Brain microvascular endothelial cell (primary cell): Measurements from ENCODE around the gene DENND4A.
"Not testable (repeated sequence)": the region's sequence is repeated elsewhere in the genome, so short reads cannot be mapped to it uniquely, and the experiment has no call there.

Experiments
- DNase-seq: peaks from one replicate; pipeline ENCODE4 v3.0.0-alpha.2; 2020
- H3K27ac ChIP-seq: fragments of 250-450 bp; sonication (Bioruptor Pico); 2 replicates; pipeline ENCODE4 v1.5.1; 2020; ENCODE audit warnings: mild to moderate bottlenecking, moderate library complexity
- H3K27me3 ChIP-seq: fragments of 250-450 bp; sonication (Bioruptor Pico); replicated peaks from 2 replicates; pipeline ENCODE4 v1.5.1; 2020; ENCODE audit warnings: mild to moderate bottlenecking
- H3K36me3 ChIP-seq: fragments of 250-450 bp; sonication (Bioruptor Pico); replicated peaks from 2 replicates; pipeline ENCODE4 v1.5.1; 2020; ENCODE audit warnings: mild to moderate bottlenecking
- H3K4me3 ChIP-seq: 2 replicates; pipeline ENCODE4 v1.5.1; 2011; ENCODE audit warnings: low read depth, mild to moderate bottlenecking, control low read depth, low read length, moderate library complexity
- in situ Hi-C: cut with HindIII; loops from 2 replicates; pipeline ENCODE4 v1.10.0; 2017; ENCODE audit warnings: low sequenced_read_pairs, low pct_ligation_motif_present
- TF ChIP-seq, protein P1 (sequence below): IDR thresholded peaks from 2 replicates; pipeline ENCODE4 v1.5.1; 2011; ENCODE audit warnings: low read depth, mild to moderate bottlenecking, moderate library complexity, low read length, control low read depth, inconsistent platforms; ENCODE audit errors: missing control alignments

The DENND4A gene

DNA sequence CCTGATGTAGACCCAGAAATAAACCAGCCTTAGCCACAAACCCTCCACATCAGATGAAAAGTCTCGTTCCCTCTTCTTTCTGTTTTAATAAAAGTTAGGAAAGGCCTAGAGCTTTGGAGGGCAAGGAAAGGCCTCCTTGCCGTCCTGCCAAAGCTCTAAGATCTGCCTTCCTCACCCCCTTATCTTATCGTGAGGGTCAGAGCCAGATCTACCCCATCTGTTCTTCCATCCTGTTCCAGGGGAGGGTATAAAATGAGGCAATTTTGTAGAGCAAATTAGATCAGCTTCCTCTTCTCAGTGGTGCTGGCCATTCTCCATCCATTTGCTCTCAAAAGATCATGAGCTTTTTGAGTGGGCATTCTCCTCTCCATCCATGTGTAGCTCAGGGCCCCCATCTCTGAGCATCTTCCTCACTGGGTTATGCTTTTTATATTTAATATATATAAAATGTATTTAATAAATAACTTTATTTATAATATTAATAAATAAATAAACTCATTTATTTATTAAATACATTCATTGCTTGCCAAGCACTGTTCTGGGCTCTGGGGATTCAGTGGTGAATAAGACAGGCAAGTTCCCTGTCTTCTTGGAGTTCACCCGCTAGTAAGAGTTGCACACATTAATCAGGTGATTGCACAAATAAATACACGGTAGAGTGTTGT, 172.3 kb downstream of the DENND4A start:
- H3K27ac ChIP-seq: no peak overlapping the region

DNA sequence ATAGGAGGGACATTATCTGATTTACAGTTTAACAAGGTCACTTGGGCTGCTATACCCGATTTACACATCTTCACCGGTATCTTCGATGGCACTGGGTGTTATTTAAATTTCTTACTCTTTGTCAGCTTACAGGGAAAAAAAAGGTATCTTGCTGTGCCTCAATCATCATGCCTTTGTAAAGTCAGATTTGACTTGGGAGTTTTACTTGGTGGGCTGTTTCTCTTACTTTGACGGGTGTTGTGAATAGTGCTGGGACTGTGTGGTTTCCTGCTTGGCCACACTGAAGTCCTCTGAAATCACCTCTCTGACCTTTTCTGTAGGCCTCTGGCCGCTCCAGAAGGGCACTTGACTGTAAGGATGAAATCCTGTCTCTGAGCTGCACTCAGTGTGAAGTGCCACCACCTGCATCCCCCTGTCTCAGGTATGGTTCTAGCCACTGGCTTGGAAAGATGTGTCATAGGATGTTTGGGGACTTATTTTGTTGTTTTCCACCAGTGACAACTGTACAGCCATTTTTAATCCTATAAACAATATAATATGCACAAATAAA, 173.5 kb downstream of the DENND4A start:
- TF ChIP-seq, protein P1, sequence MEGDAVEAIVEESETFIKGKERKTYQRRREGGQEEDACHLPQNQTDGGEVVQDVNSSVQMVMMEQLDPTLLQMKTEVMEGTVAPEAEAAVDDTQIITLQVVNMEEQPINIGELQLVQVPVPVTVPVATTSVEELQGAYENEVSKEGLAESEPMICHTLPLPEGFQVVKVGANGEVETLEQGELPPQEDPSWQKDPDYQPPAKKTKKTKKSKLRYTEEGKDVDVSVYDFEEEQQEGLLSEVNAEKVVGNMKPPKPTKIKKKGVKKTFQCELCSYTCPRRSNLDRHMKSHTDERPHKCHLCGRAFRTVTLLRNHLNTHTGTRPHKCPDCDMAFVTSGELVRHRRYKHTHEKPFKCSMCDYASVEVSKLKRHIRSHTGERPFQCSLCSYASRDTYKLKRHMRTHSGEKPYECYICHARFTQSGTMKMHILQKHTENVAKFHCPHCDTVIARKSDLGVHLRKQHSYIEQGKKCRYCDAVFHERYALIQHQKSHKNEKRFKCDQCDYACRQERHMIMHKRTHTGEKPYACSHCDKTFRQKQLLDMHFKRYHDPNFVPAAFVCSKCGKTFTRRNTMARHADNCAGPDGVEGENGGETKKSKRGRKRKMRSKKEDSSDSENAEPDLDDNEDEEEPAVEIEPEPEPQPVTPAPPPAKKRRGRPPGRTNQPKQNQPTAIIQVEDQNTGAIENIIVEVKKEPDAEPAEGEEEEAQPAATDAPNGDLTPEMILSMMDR: no peak
- H3K36me3 ChIP-seq: no peaks in the 10 kb centered on the region
- H3K4me3 ChIP-seq: no peak overlapping the region
- H3K27ac ChIP-seq: no peak overlapping the region
- no peaks in the 10 kb centered on the region for H3K27me3 ChIP-seq
- DNase-seq: no peak
- in situ Hi-C loops: no loop called here

More for the DNA sequence above, 172.3 kb downstream of the DENND4A start:
- TF ChIP-seq, protein P1: no peak
- Histone ChIP-seq H3K27me3 (no peaks in the 10 kb centered on the region), H3K36me3 (no peaks in the 10 kb centered on the region), H3K4me3 (no peak overlapping the region)
- no peak for DNase-seq
- in situ Hi-C loops: no loop called here

DNA sequence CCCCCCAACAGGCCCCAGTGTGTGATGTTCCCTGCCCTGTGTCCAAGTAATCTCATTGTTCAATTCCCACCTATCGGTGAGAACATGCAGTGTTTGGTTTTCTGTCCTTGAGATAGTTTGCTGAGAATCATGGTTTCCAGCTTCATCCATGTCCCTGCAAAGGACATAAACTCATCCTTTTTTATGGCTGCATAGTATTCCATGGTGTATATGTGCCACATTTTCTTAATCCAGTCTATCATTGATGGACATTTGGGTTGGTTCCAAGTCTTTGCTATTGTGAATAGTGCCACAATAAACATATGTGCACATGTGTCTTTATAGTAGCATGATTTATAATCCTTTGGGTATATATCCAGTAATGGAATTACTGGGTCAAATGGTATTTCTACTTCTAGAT, 176.2 kb downstream of the DENND4A start:
- H3K27ac ChIP-seq, DNase-seq, H3K36me3 ChIP-seq, in situ Hi-C loops, H3K27me3 ChIP-seq, H3K4me3 ChIP-seq: not testable (repeated sequence)

GRCh38 chr15:65612949-65613744, 178.9 kb downstream of the DENND4A start:
- in situ Hi-C loops: no loop called here
- Histone ChIP-seq H3K4me3 (no peak overlapping the region), H3K27me3 (no peaks in the 10 kb centered on the region), H3K27ac (no peak overlapping the region), H3K36me3 (no peaks in the 10 kb centered on the region)
- DNase-seq: no peak
- TF ChIP-seq, protein P1: no peak

GRCh38 chr15:65612616-65612946, 179.5 kb downstream of the DENND4A start:
- Histone ChIP-seq H3K36me3 (no peaks in the 10 kb centered on the region), H3K27ac (no peak overlapping the region), H3K4me3 (no peak overlapping the region), H3K27me3 (no peaks in the 10 kb centered on the region)
- DNase-seq: no peak
- in situ Hi-C loops: no loop called here
- TF ChIP-seq, protein P1: no peak

DNA sequence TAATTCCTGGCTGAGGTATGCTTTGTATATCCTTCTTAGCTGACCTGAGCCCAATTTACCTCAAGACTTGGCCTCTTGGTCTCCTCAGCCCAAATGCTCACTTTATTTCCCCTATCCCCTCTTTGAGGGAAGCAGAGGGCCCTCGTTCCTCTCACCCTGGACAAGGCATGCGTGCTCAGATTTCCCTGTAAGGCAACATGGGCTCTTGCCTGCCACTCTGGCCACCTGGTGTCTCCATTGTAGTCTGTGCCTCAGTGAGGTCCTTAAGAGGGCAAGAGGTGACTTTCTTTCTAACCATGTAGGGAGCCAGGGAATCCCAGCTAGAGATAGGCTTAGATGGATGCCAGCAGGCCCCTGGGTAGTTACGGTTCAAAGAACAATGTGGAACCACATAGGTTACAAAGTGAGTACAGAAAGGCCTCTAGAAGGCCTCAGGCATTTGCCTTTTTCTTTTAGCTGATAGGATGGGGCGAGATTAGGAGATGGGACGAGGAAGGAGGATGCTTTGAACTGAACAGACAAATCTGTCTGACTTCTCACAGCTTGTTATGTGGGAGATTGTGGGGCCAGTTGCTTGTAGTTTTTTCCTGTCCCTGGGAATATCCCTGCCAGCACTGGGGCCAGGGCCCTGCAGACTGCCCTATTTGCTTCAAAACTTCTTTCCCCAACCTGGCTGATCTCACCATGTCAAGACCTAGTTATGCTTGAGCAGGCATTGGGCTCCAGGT, 180.0 kb downstream of the DENND4A start:
- TF ChIP-seq, protein P1: no peak
- Histone ChIP-seq H3K27ac (peak overlapping the region; percentile 88), H3K27me3 (no peaks in the 10 kb centered on the region), H3K4me3 (peak overlapping the region; percentile 88), H3K36me3 (no peaks in the 10 kb centered on the region)
- DNase-seq: no peak
- in situ Hi-C loops: no loop called here
